Uterus (tissue), 2 donors: Measurements from ENCODE around the gene NTRK3.

Source experiments
- POLR2A ChIP-seq, 2 donors: fragments of 450-650 bp; IDR thresholded peaks; one replicate each; pipeline ENCODE4 v1.6.1; 2016; ENCODE audit warnings: antibody characterized with exemption in 2 of 2, mild to moderate bottlenecking in 1 of 2, moderate library complexity in 1 of 2
- TF ChIP-seq, protein P1 (sequence below), 4 experiments: fragments of 200-600 bp in 2 of 4; fragments of 450-650 bp in 2 of 4; sonication (generic) in 2 of 4; IDR thresholded peaks; one replicate each; pipeline ENCODE4 v1.5.1; 2016 to 2019; ENCODE audit warnings: antibody characterized with exemption in 4 of 4, mild to moderate bottlenecking in 2 of 4, moderate library complexity in 1 of 4

DNA sequence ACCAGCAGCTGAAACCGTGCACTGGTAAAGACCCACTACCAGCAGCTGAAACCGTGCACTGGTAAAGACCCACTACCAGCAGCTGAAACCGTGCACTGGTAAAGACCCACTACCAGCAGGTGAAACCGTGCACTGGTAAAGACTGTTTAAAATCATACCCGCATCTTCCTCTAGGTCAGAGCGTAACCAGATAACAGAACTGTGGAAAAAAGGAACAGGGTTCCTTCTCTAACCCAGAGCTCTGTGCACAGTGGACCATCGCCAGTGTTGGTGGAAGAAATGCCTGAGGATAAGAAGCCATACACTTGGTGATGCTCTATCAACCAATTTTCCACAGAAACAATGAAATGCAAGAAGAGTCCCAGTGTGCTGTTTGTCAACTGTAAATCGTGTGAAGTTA lies 243.4 kb downstream of the NTRK3 start:
- TF ChIP-seq, protein P1, sequence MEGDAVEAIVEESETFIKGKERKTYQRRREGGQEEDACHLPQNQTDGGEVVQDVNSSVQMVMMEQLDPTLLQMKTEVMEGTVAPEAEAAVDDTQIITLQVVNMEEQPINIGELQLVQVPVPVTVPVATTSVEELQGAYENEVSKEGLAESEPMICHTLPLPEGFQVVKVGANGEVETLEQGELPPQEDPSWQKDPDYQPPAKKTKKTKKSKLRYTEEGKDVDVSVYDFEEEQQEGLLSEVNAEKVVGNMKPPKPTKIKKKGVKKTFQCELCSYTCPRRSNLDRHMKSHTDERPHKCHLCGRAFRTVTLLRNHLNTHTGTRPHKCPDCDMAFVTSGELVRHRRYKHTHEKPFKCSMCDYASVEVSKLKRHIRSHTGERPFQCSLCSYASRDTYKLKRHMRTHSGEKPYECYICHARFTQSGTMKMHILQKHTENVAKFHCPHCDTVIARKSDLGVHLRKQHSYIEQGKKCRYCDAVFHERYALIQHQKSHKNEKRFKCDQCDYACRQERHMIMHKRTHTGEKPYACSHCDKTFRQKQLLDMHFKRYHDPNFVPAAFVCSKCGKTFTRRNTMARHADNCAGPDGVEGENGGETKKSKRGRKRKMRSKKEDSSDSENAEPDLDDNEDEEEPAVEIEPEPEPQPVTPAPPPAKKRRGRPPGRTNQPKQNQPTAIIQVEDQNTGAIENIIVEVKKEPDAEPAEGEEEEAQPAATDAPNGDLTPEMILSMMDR (IDR thresholded peaks at IDR 0.05), result no peak
- no peak for TF ChIP-seq POLR2A (IDR thresholded peaks at IDR 0.05)
